ENCODE results near the gene ASB6. TPM values are rescaled to one million over a fixed set of nuclear protein-coding genes. Genes with fewer than 3 reads are reported as not detected.

The ASB6 gene
- total and polyA plus RNA-seq, 2 donors (not counting 1 experiment from before 2014, with no cell fraction given), result 27.7 to 27.9 TPM

GRCh38 chr9:129631674-129632129 is 10.2 kb downstream of the ASB6 start:
- Histone ChIP-seq H3K4me1 (ENCODE audit: control insufficient read depth in 2 of 2, insufficient read depth in 2 of 2, low read length in 2 of 2) (peaks cover 11% of the 10 kb centered on the region in 2 donors), H3K27me3 (replicated peaks in 1 of 4; ENCODE audit: control extremely low read depth in 1 of 4, control insufficient read depth in 3 of 4, insufficient read depth in 4 of 4, low read length in 3 of 4) (no peaks in the 10 kb centered on the region), H3K9ac (ENCODE audit: low read length) (no peak overlapping the region), H3K4me3 (ENCODE audit: control extremely low read depth in 1 of 5, extremely low read depth in 1 of 5, insufficient read depth in 1 of 5, low read depth in 2 of 5, low read length in 4 of 5) (no peak overlapping the region), H3K36me3 (replicated peaks in 1 of 2; ENCODE audit: control extremely low read depth in 1 of 2, control insufficient read depth in 1 of 2, extremely low read depth in 1 of 2, insufficient read depth in 2 of 2, low read length in 1 of 2) (peaks cover 0 to 46% of the 10 kb centered on the region in 2 experiments), H3K27ac (ENCODE audit: low read length in 2 of 2) (peak overlapping the region in 1 of 2 donors; percentile 23), H4K20me1 (ENCODE audit: control insufficient read depth, insufficient read depth, low read length, poor library complexity, severe bottlenecking) (peaks cover 91% of the 10 kb centered on the region), H3K79me2 (ENCODE audit: control insufficient read depth, insufficient read depth, low read length) (peaks cover 71% of the 10 kb centered on the region), H2AFZ (ENCODE audit: insufficient read depth, low read depth, low read length, poor library complexity, severe bottlenecking) (no peak overlapping the region), H3K9me3 (ENCODE audit: control extremely low read depth in 1 of 3, control insufficient read depth in 2 of 3, insufficient read depth in 1 of 3, low read length in 2 of 3) (no peaks in the 10 kb centered on the region), H3K4me2 (replicated peaks; ENCODE audit: low read depth, low read length, poor library complexity, severe bottlenecking) (no peak overlapping the region)
- DNase-seq (no peak), ATAC-seq (ENCODE audit: low read depth) (no peak)
- no peak overlapping the region for H3K4me3 Mint-ChIP-seq
- TF ChIP-seq CTCF (IDR thresholded peaks at IDR 0.05) (no peak), EZH2 (IDR thresholded peaks at IDR 0.05; ENCODE audit: borderline replicate concordance, insufficient read depth, low read depth, low read length, poor library complexity, severe bottlenecking) (no peak)
- H3K27ac Mint-ChIP-seq, result no peak overlapping the region
- H3K4me1 Mint-ChIP-seq, result peaks cover 39% of the 10 kb centered on the region
- ChIA-PET CTCF (interaction anchor here (12.5 kb wide), 1 partner anchor 497 kb away, joined by 269 read pairs; no protein-coding TSS in a partner anchor), POLR2A (no interaction called here)
- no peaks in the 10 kb centered on the region for H3K9me3 Mint-ChIP-seq (ENCODE audit: insufficient read depth)
- 94% methylated on average over 15 of the region's 19 CpGs for WGBS (ENCODE audit: insufficient coverage)
- no peaks in the 10 kb centered on the region for H3K27me3 Mint-ChIP-seq
- intact Hi-C loops (cut with micrococcal nuclease), result no loop called here

- ChIA-PET POLR2A (no interaction called here), CTCF (interaction anchor here (12.5 kb wide), 1 partner anchor 496 kb away, joined by 269 read pairs; no protein-coding TSS in a partner anchor)
- DNase-seq, result peak; percentile 11
- Mint-ChIP-seq H3K27ac (peak overlapping the region; percentile 34), H3K27me3 (no peaks in the 10 kb centered on the region), H3K4me1 (peaks cover 41% of the 10 kb centered on the region), H3K9me3 (ENCODE audit: insufficient read depth) (no peaks in the 10 kb centered on the region), H3K4me3 (no peak overlapping the region)
- 93% methylated on average over 19 of the region's 21 CpGs for WGBS (ENCODE audit: insufficient coverage)
- H3K9ac ChIP-seq (ENCODE audit: low read length), result no peak overlapping the region
- peaks cover 13 to 14% of the 10 kb centered on the region in 2 donors for H3K4me1 ChIP-seq (ENCODE audit: control insufficient read depth in 2 of 2, insufficient read depth in 2 of 2, low read length in 2 of 2)
- peaks cover 92% of the 10 kb centered on the region for H4K20me1 ChIP-seq (ENCODE audit: control insufficient read depth, insufficient read depth, low read length, poor library complexity, severe bottlenecking)
- no peak overlapping the region for H3K4me2 ChIP-seq (replicated peaks; ENCODE audit: low read depth, low read length, poor library complexity, severe bottlenecking)
- intact Hi-C loops (cut with micrococcal nuclease), result no loop called here
- peaks cover 77% of the 10 kb centered on the region for H3K79me2 ChIP-seq (ENCODE audit: control insufficient read depth, insufficient read depth, low read length)
- no peak overlapping the region for H2AFZ ChIP-seq (ENCODE audit: insufficient read depth, low read depth, low read length, poor library complexity, severe bottlenecking)
- no peak for ATAC-seq (ENCODE audit: low read depth)
- H3K4me3 ChIP-seq (ENCODE audit: control extremely low read depth in 1 of 5, extremely low read depth in 1 of 5, insufficient read depth in 1 of 5, low read depth in 2 of 5, low read length in 4 of 5), result no peak overlapping the region
- no peak overlapping the region for H3K27ac ChIP-seq (ENCODE audit: low read length in 2 of 2)
- peaks cover 0 to 45% of the 10 kb centered on the region in 2 experiments for H3K36me3 ChIP-seq (replicated peaks in 1 of 2; ENCODE audit: control extremely low read depth in 1 of 2, control insufficient read depth in 1 of 2, extremely low read depth in 1 of 2, insufficient read depth in 2 of 2, low read length in 1 of 2)
- H3K9me3 ChIP-seq (ENCODE audit: control extremely low read depth in 1 of 3, control insufficient read depth in 2 of 3, insufficient read depth in 1 of 3, low read length in 2 of 3), result no peaks in the 10 kb centered on the region
- no peak for TF ChIP-seq CTCF (IDR thresholded peaks at IDR 0.05)
- TF ChIP-seq EZH2 (IDR thresholded peaks at IDR 0.05; ENCODE audit: borderline replicate concordance, insufficient read depth, low read depth, low read length, poor library complexity, severe bottlenecking), result no peak
- no peaks in the 10 kb centered on the region for H3K27me3 ChIP-seq (replicated peaks in 1 of 4; ENCODE audit: control extremely low read depth in 1 of 4, control insufficient read depth in 3 of 4, insufficient read depth in 4 of 4, low read length in 3 of 4)
Observed at GRCh38 chr9:129630967-129631673, 10.8 kb downstream of the ASB6 start.
